Measurements from ENCODE around the gene PRLH. TPM values are rescaled to one million over a fixed set of nuclear protein-coding genes. Genes with fewer than 3 reads are reported as not detected.

The PRLH gene
- total RNA-seq, 1 donor from 2014 or later = not detected

- H3K4me2 ChIP-seq (ENCODE audit: low read length) = no peak overlapping the region
- peaks cover 7% of the 10 kb centered on the region for H3K27me3 Mint-ChIP-seq (ENCODE audit: low read depth, unreplicated experiment)
- no peak overlapping the region for H3K4me3 Mint-ChIP-seq (ENCODE audit: unreplicated experiment)
- peaks cover 20% of the 10 kb centered on the region for H3K4me1 ChIP-seq (ENCODE audit: insufficient read depth, low read length)
- H3K9me3 ChIP-seq (ENCODE audit: insufficient read depth, low read depth, low read length) = no peaks in the 10 kb centered on the region
- no peak for FAIRE-seq
- H3K36me3 Mint-ChIP-seq (ENCODE audit: low read depth, unreplicated experiment) = peaks cover 2% of the 10 kb centered on the region
- H3K27ac ChIP-seq (ENCODE audit: low read depth, low read length) = no peak overlapping the region
- H3K4me1 Mint-ChIP-seq (ENCODE audit: low read depth, unreplicated experiment) = peaks cover 8% of the 10 kb centered on the region
- no peaks in the 10 kb centered on the region for H3K27me3 ChIP-seq (ENCODE audit: insufficient read depth, low read length)
- no peak for DNase-seq (ENCODE audit: low read depth)
- no peak overlapping the region for H3K4me3 ChIP-seq (ENCODE audit: insufficient read depth, low read depth, low read length)
- H4K20me1 ChIP-seq (ENCODE audit: insufficient read depth, low read length) = peaks cover 10% of the 10 kb centered on the region
- no peak overlapping the region for H3K27ac Mint-ChIP-seq (ENCODE audit: unreplicated experiment)
- H3K79me2 ChIP-seq (ENCODE audit: insufficient read depth, low read length) = no peaks in the 10 kb centered on the region
- peaks cover 5% of the 10 kb centered on the region for H3K9me3 Mint-ChIP-seq (ENCODE audit: unreplicated experiment)
- TF ChIP-seq CTCF (IDR thresholded peaks at IDR 0.05; ENCODE audit: insufficient read depth, low read depth, low read length) (no peak), EZH2 (IDR thresholded peaks at IDR 0.05; ENCODE audit: insufficient read depth, low read length) (no peak)
- peaks cover 30% of the 10 kb centered on the region for H3K36me3 ChIP-seq (ENCODE audit: insufficient read depth, low read length)
- H3K9ac ChIP-seq (ENCODE audit: low read length) = no peak overlapping the region
- no peak overlapping the region for H2AFZ ChIP-seq (ENCODE audit: low read depth, low read length)
Measured at GRCh38 chr2:237535385-237536082, 30.8 kb upstream of the PRLH start.

- Mint-ChIP-seq H3K27ac (ENCODE audit: unreplicated experiment) (no peak overlapping the region), H3K9me3 (ENCODE audit: unreplicated experiment) (peaks cover 5% of the 10 kb centered on the region), H3K36me3 (ENCODE audit: low read depth, unreplicated experiment) (no peaks in the 10 kb centered on the region), H3K27me3 (ENCODE audit: low read depth, unreplicated experiment) (peaks cover 7% of the 10 kb centered on the region), H3K4me3 (ENCODE audit: unreplicated experiment) (no peak overlapping the region), H3K4me1 (ENCODE audit: low read depth, unreplicated experiment) (peaks cover 8% of the 10 kb centered on the region)
- Histone ChIP-seq H3K27ac (ENCODE audit: low read depth, low read length) (no peak overlapping the region), H3K4me1 (ENCODE audit: insufficient read depth, low read length) (peaks cover 23% of the 10 kb centered on the region), H3K79me2 (ENCODE audit: insufficient read depth, low read length) (no peaks in the 10 kb centered on the region), H3K4me2 (ENCODE audit: low read length) (no peak overlapping the region), H4K20me1 (ENCODE audit: insufficient read depth, low read length) (peaks cover 10% of the 10 kb centered on the region), H3K4me3 (ENCODE audit: insufficient read depth, low read depth, low read length) (no peak overlapping the region), H3K27me3 (ENCODE audit: insufficient read depth, low read length) (no peaks in the 10 kb centered on the region), H3K9ac (ENCODE audit: low read length) (no peak overlapping the region), H3K9me3 (ENCODE audit: insufficient read depth, low read depth, low read length) (no peaks in the 10 kb centered on the region), H2AFZ (ENCODE audit: low read depth, low read length) (no peak overlapping the region), H3K36me3 (ENCODE audit: insufficient read depth, low read length) (peaks cover 30% of the 10 kb centered on the region)
- FAIRE-seq = no peak
- TF ChIP-seq EZH2 (IDR thresholded peaks at IDR 0.05; ENCODE audit: insufficient read depth, low read length) (no peak), CTCF (IDR thresholded peaks at IDR 0.05; ENCODE audit: insufficient read depth, low read depth, low read length) (no peak)
- no peak for DNase-seq (ENCODE audit: low read depth)
Measured at GRCh38 chr2:237536083-237536415, 30.3 kb upstream of the PRLH start.

DNA sequence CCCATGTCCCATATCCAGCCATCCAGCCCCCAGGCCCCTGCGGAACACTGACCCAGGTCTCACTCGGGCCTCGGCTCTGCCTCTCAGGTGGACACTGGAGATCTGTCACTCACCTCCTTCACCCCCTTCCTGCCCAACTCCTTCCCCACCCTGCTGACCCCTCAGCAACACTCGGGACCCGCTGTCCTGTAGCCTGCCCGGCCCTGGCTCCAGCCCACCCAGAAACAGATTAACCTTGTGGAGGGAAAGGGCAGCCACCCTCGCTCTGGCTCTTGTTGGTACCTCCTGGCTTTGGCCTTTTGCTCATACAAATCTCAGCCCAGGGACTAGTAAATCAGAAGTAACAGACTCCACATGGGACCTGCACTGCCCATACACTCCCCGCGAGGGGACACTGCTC lies 29.8 kb upstream of the PRLH start:
- Mint-ChIP-seq H3K27ac (ENCODE audit: unreplicated experiment) (no peak overlapping the region), H3K9me3 (ENCODE audit: unreplicated experiment) (peaks cover 5% of the 10 kb centered on the region), H3K27me3 (ENCODE audit: low read depth, unreplicated experiment) (peaks cover 7% of the 10 kb centered on the region), H3K4me1 (ENCODE audit: low read depth, unreplicated experiment) (peaks cover 8% of the 10 kb centered on the region), H3K36me3 (ENCODE audit: low read depth, unreplicated experiment) (peaks cover 2% of the 10 kb centered on the region), H3K4me3 (ENCODE audit: unreplicated experiment) (no peak overlapping the region)
- Histone ChIP-seq H4K20me1 (ENCODE audit: insufficient read depth, low read length) (peaks cover 10% of the 10 kb centered on the region), H3K4me3 (ENCODE audit: insufficient read depth, low read depth, low read length) (no peak overlapping the region), H3K27me3 (ENCODE audit: insufficient read depth, low read length) (no peaks in the 10 kb centered on the region), H3K9ac (ENCODE audit: low read length) (no peak overlapping the region), H3K36me3 (ENCODE audit: insufficient read depth, low read length) (peaks cover 30% of the 10 kb centered on the region), H3K4me1 (ENCODE audit: insufficient read depth, low read length) (peaks cover 23% of the 10 kb centered on the region), H2AFZ (ENCODE audit: low read depth, low read length) (no peak overlapping the region), H3K27ac (ENCODE audit: low read depth, low read length) (no peak overlapping the region), H3K9me3 (ENCODE audit: insufficient read depth, low read depth, low read length) (no peaks in the 10 kb centered on the region), H3K79me2 (ENCODE audit: insufficient read depth, low read length) (no peaks in the 10 kb centered on the region), H3K4me2 (ENCODE audit: low read length) (no peak overlapping the region)
- no peak for DNase-seq (ENCODE audit: low read depth)
- TF ChIP-seq EZH2 (IDR thresholded peaks at IDR 0.05; ENCODE audit: insufficient read depth, low read length) (no peak), CTCF (IDR thresholded peaks at IDR 0.05; ENCODE audit: insufficient read depth, low read depth, low read length) (no peak)
- no peak for FAIRE-seq
